GM13976 (cell line): Measurements from ENCODE around the gene RPSA.
"Not testable (repeated sequence)": the region's sequence is repeated elsewhere in the genome, so short reads cannot be mapped to it uniquely, and the experiment has no call there.

Source experiments
- DNase-seq: peaks from one replicate; pipeline ENCODE4 v3.0.0; 2012; ENCODE audit warnings: low spot score
- in situ Hi-C: fragments of 300-500 bp; cut with MboI; formaldehyde crosslinking; loops from one replicate; pipeline ENCODE4 v1.12.0; 2022; ENCODE audit warnings: low sequenced_read_pairs, mixed read lengths, inconsistent platforms; ENCODE audit not compliant: unreplicated experiment
- TF ChIP-seq, protein P1 (sequence below): IDR thresholded peaks from 2 replicates; pipeline ENCODE4 v1.5.1; 2012; ENCODE audit warnings: borderline replicate concordance, mild to moderate bottlenecking; ENCODE audit not compliant: insufficient read depth; ENCODE audit errors: extremely low read depth, missing control alignments, control extremely low read depth

RPSA gene

DNA sequence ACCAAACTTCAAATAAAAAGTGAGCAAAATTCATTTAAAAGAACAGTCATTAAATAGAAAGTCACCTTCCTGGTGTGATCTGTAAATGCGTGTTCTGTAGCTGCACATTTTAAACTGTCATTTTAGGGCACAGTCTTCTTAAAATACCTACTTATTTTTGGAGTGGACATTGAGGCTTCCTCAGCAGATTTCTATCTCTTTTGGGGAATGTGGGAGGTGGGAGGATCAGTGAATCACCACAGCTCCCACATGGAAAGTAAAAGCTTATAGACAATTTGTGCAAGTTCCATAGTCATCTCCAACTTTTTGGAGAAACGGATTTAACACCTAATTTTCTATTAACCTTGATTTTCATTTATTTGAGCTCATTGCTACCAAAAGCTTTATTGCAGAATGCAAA lies 39.9 kb downstream of the RPSA start:
- TF ChIP-seq, protein P1, sequence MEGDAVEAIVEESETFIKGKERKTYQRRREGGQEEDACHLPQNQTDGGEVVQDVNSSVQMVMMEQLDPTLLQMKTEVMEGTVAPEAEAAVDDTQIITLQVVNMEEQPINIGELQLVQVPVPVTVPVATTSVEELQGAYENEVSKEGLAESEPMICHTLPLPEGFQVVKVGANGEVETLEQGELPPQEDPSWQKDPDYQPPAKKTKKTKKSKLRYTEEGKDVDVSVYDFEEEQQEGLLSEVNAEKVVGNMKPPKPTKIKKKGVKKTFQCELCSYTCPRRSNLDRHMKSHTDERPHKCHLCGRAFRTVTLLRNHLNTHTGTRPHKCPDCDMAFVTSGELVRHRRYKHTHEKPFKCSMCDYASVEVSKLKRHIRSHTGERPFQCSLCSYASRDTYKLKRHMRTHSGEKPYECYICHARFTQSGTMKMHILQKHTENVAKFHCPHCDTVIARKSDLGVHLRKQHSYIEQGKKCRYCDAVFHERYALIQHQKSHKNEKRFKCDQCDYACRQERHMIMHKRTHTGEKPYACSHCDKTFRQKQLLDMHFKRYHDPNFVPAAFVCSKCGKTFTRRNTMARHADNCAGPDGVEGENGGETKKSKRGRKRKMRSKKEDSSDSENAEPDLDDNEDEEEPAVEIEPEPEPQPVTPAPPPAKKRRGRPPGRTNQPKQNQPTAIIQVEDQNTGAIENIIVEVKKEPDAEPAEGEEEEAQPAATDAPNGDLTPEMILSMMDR = no peak
- in situ Hi-C loops = no loop called here
- no peak for DNase-seq

DNA sequence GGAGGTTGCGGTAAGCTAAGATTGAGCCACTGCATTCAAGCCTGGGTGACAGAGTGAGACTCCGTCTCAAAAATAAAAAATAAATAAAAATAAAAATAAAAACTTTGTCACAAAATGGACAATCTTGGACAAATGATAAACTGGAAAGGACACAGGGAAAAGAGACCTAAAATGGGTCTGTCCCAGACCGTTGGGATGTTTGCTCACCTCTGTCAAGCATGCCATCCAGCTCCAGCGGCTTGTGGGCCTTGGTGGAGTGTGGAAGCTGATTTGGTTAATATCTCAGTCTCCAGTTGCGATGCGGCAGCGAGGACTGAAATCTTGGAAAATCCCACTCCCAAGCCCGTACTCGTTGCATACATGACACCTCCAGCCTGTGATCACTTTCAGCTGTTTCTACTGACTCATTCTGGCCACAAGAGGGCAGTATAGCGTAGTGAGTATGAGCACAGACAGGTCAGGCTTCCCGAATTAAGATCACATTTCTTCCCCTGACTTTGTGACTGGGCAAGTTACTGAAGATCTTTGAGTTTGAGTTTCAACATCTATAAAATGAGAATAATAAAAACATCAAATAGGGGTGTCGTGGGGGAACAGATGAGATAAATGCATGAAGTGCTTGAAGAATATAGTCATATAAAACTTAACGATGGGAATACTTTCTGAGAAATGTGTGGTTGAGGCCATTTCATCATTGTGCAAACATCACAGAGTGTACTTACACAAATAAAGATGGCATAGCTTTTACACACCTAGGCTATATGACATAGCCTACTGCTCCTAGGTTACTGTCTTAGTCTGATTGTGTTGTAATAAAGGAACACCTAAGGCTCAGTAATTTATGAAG lies 41.3 kb downstream of the RPSA start:
- TF ChIP-seq, protein P1 = peak; percentile 79
- peak; percentile 76 for DNase-seq
- in situ Hi-C loops = no loop called here

DNA sequence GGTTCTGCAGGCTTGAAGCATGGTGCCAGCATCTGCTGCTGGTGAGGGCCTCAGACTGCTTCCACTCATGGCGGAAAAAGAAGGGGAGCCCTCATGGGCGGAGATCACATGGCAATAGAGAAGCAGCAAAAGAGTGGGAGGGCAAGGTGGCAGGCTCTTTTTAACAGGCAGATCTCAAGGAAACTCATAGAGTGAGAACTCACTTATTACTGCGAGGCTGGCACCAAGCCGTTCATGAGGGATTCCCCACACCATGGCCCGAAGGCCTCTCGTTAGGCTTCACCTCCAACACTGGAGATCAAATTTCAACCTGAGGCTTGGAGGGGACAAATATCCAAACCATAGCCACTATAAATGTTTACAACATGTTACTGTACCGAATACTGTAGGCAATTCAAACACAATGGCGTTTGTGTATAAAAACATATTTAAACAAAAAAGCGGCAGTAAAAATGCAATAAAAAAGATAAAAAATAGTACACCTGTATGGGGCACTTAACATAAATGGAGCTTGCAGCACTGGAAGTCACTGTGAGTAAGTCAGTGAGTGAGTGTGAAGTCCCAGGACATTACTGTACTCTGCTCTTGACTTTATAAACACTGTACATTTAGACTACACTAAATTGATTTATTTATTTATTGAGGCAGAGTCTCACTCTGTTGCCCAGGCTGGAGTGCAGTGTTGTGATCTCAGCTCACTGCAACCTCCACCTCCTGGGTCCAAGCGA lies 42.1 kb downstream of the RPSA start:
- no peak for DNase-seq
- in situ Hi-C loops = no loop called here
- TF ChIP-seq, protein P1 = no peak

GRCh38 chr3:39449796-39450195 lies 43.3 kb downstream of the RPSA start:
- no peak for DNase-seq
- TF ChIP-seq, protein P1 = no peak
- in situ Hi-C loops = no loop called here

- DNase-seq = no peak
- in situ Hi-C loops = no loop called here
- TF ChIP-seq, protein P1 = no peak
These were observed 46.6 kb downstream of the RPSA start for GRCh38 chr3:39453134-39453533.

DNA sequence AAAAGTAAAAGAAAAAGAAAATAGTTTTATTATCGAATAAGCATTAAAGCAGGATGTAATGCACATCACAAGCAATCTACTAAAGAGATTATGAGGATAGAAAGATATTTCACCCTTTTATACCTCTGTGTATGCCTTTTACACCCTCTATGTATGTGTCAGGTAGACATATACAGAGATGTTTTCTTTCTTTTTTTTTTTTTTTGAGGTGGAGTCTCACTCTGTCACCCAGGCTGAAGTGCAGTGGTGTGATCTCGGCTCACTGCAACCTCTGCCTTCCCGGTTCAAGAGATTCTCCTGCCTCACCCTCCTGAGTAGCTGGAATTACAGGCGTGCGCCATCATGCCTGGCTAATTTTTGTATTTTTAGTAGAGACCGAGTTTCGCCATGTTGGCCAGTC lies 47.4 kb downstream of the RPSA start:
- in situ Hi-C loops, DNase-seq: not testable (repeated sequence)

DNA sequence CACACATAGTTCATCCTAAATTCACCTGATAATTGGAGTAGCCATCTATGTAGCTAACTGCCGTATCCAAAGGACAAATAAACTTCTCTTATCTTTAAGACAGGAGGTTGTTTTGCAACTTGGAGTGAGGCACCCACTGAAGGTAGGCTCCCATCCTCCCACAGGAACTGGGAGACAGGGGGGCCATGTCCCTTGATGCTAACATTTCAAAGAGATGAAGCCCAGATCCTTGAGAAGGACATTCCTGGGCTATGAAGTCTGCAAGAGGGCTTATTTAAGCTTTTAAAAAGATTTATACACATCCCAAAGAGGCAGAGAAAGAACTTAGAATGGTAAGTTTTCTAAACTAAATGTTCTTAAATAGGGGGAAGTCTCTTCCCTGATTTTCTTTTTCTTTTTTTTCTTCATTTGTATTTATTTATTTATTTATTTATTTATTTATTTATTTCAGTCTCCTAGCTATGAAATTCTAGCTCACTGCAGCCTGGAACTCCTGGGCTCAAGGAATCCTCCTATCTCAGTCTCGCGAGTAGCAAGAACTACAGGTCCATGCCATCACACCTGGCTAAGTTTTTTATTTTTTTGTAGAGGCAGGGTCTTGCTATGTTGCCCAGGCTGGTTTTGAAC lies 48.2 kb downstream of the RPSA start:
- TF ChIP-seq, protein P1 = no peak
- in situ Hi-C loops = no loop called here

More for the DNA sequence above, 48.2 kb downstream of the RPSA start:
- no peak for DNase-seq
